Muscle of leg (tissue), 11 donors: ENCODE results near the gene JPH3. TPM values are rescaled to one million over a fixed set of nuclear protein-coding genes. Genes with fewer than 3 reads are reported as not detected.

ENCODE experiments used
- DNase-seq: peaks from one replicate; pipeline ENCODE4 v3.0.0; 2013
- H3K27ac ChIP-seq: one replicate; pipeline ENCODE4 v1.5.1; 2013; ENCODE audit warnings: mild to moderate bottlenecking, low read length, control low read depth
- H3K27me3 ChIP-seq: one replicate; pipeline ENCODE4 v1.6.1; 2013; ENCODE audit warnings: low read length; ENCODE audit not compliant: control insufficient read depth, insufficient read depth
- H3K36me3 ChIP-seq: one replicate; pipeline ENCODE4 v1.6.1; 2013; ENCODE audit warnings: low read length; ENCODE audit not compliant: control insufficient read depth, insufficient read depth
- H3K4me1 ChIP-seq: one replicate; pipeline ENCODE4 v1.6.1; 2013; ENCODE audit warnings: low read length; ENCODE audit not compliant: control insufficient read depth, insufficient read depth
- H3K4me3 ChIP-seq: one replicate; pipeline ENCODE4 v1.5.1; 2013; ENCODE audit warnings: low read length, control low read depth
- H3K9me3 ChIP-seq: replicated peaks from 2 replicates; pipeline ENCODE4 v1.6.1; 2013; ENCODE audit warnings: low read depth, low read length; ENCODE audit not compliant: control insufficient read depth
- WGBS: methylation state at CpG from one replicate; pipeline ENCODE4 v1.1.5; 2013; ENCODE audit warnings: missing lambda C conversion rate; ENCODE audit not compliant: insufficient coverage; 5-methylcytosine and 5-hydroxymethylcytosine counted together
- polyA plus RNA-seq, 8 donors: library from polyadenylated mRNA; unstranded; fragments of 120-200 nt; gene quantifications; one replicate each; pipeline versions ENCODE4 v1.2.1 to v1.2.3, GENCODE V29; 2013; ENCODE audit warnings: inconsistent platforms in 1 of 8, low replicate concordance in 1 of 8; ENCODE audit not compliant: insufficient read length in 8 of 8, insufficient read depth in 1 of 8
- total RNA-seq: library from RNA; stranded (reverse); fragments of 120-200 nt; gene quantifications from one replicate; pipeline ENCODE4 v1.2.4, GENCODE V29; 2013

Gene JPH3
- total and polyA plus RNA-seq, 9 donors = 0.15 to 1.4 (median 0.33) TPM

DNA sequence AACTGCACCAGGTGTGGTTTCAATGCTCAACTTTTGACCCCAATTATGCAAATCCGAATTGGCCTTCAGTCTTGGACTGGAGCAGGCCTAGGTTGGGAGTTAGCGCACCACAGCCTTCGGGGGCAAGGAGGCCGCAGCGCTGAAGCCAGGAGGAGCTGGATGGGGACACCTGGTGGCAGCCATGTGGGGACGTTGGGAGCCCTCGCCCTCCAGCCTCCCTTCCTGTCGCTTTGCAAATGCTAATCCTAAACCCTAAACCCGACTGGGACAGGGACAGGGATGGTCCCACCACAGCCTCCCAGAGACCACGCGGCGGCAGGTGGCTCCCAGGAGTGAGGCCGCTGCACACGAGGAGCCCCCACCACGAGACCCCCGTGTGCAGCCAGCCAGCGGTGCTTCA, 104.8 kb downstream of the JPH3 start:
- DNase-seq = no peak
- no peak overlapping the region for H3K27ac ChIP-seq
- no peak overlapping the region for H3K4me3 ChIP-seq
- H3K4me1 ChIP-seq = peaks cover 12% of the 10 kb centered on the region
- H3K36me3 ChIP-seq = peaks cover 71% of the 10 kb centered on the region
- 92% methylated on average over 13 of the region's 17 CpGs for WGBS
- H3K9me3 ChIP-seq = no peaks in the 10 kb centered on the region
- H3K27me3 ChIP-seq = no peaks in the 10 kb centered on the region

DNA sequence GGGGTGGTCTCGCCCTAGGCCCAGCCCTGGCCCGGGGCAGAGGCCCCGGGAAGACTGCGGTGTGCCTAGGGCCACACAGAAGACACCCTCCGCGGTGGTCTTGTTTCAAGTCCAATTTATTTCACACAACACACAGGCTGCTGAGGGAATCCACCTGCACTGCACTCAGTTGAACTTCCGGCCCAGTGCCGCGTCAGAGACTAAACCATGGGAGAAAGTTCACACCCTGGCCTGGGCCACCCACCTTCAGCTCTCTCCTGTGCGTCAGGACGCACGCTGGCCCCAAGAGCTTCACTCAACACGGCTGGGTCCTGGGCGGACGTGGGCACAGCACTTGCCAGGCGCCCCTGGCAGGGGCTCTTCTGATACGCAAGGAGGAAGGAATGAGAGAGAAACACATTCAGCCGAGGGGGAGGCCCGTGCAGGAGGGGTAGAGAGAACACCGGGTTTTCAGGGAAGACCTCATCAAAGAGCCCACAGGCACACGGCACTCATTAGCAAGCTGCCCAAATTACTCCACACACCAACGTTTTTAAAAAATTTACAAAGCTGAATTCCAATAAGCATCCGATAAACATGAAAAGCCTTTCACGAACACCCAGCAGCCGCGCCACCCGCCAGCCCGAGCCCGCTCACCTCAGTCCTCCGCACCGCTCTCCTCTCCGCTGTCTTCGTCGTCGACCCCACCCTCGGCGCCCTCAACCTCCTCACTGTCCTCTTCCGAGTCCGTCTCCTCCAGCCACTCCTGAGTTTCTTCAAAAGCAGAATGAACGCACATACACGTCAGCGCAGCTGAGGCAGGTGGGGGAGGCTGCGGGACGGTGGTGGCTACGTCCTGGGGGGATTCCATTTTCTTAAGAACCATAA, 105.6 kb downstream of the JPH3 start:
- Histone ChIP-seq H3K27ac (no peak overlapping the region), H3K9me3 (no peaks in the 10 kb centered on the region), H3K27me3 (no peaks in the 10 kb centered on the region), H3K36me3 (peaks cover 66% of the 10 kb centered on the region), H3K4me1 (peaks cover 7% of the 10 kb centered on the region), H3K4me3 (no peak overlapping the region)
- WGBS = 84% methylated on average over 35 of the region's 45 CpGs
- DNase-seq = no peak

DNA sequence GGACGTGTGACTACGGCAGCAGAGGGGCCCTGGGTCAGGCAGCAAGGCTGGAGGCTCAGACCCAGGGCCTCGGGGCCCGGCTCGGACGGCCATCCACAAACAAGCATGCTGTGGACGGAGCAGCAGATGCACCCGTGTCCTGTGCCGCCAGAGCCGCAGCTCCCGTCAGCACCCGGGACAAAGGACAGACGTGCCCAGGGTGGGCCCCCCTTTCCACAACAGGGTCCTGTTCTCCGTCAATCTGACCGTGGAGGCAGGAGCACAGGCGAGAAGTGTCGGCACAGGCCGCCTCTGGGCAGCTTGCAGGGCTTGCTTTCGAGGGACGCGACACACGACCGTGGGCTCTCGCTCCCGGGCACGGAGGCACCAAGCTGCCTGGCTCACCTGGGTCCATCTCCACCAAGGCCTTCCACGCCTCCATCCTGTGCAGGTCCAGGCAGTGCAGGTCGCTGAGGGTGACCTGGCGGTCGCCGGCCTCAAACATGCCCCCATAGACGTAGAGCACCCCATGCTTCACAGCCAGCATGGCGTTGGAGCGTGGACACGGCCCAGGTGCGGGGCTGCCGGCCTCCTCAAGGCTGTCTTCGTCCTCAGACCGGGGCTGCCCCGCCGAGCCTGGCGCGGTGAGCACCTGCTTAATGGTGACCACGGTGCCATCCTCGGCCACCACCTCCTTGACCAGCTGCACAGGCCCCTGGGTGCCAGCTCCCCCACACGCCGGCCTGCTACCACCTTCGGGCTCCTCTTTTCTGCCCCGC, 106.8 kb downstream of the JPH3 start:
- no peak for DNase-seq
- no peak overlapping the region for H3K4me3 ChIP-seq
- WGBS = 92% methylated on average over 48 of the region's 49 CpGs
- H3K4me1 ChIP-seq = no peaks in the 10 kb centered on the region
- no peak overlapping the region for H3K27ac ChIP-seq
- H3K36me3 ChIP-seq = peaks cover 62% of the 10 kb centered on the region
- no peaks in the 10 kb centered on the region for H3K9me3 ChIP-seq
- H3K27me3 ChIP-seq = no peaks in the 10 kb centered on the region

DNA sequence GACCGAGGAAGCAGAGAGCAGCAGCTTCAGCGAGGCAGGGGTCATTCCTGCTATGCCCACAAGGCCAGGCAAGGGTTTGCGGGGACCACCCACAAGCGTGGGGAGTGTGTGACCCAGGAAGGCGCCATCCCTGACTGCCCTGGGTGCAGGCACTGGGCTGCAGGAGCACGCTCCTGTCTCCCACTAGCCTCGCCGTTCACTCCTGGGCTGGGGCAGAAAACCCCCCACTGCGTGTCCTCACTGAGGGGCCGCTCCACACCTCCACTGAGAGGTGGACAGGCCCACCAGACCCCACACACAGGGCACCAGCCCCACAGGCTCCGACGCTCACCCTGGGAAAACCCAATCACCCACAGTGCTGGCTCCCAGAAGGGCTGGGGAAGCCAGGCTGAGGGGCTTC, 107.4 kb downstream of the JPH3 start:
- Histone ChIP-seq H3K4me3 (no peak overlapping the region), H3K9me3 (no peaks in the 10 kb centered on the region), H3K36me3 (peaks cover 68% of the 10 kb centered on the region), H3K4me1 (no peaks in the 10 kb centered on the region), H3K27ac (no peak overlapping the region), H3K27me3 (no peaks in the 10 kb centered on the region)
- no peak for DNase-seq
- 96% methylated on average over 12 of the region's 12 CpGs for WGBS

- Histone ChIP-seq H3K36me3 (peaks cover 75% of the 10 kb centered on the region), H3K4me1 (no peaks in the 10 kb centered on the region), H3K9me3 (no peaks in the 10 kb centered on the region), H3K27ac (no peak overlapping the region), H3K27me3 (no peaks in the 10 kb centered on the region), H3K4me3 (no peak overlapping the region)
- 93% methylated on average over 10 of the region's 12 CpGs for WGBS
- no peak for DNase-seq
Observed at GRCh38 chr16:87710887-87711286, 108.6 kb downstream of the JPH3 start.

GRCh38 chr16:87712184-87712762, 110.0 kb downstream of the JPH3 start:
- DNase-seq = no peak
- H3K4me3 ChIP-seq = no peak overlapping the region
- WGBS = 85% methylated on average over 10 of the region's 14 CpGs
- no peaks in the 10 kb centered on the region for H3K27me3 ChIP-seq
- no peak overlapping the region for H3K27ac ChIP-seq
- H3K9me3 ChIP-seq = no peaks in the 10 kb centered on the region
- H3K4me1 ChIP-seq = no peaks in the 10 kb centered on the region
- peaks cover 75% of the 10 kb centered on the region for H3K36me3 ChIP-seq

- H3K9me3 ChIP-seq = no peaks in the 10 kb centered on the region
- no peaks in the 10 kb centered on the region for H3K4me1 ChIP-seq
- WGBS = 83% methylated on average over 11 of the region's 19 CpGs
Observed at GRCh38 chr16:87713451-87714229, 111.3 kb downstream of the JPH3 start.

GRCh38 chr16:87715231-87715630, 112.9 kb downstream of the JPH3 start:
- no peak overlapping the region for H3K27ac ChIP-seq
- DNase-seq = no peak
- no peaks in the 10 kb centered on the region for H3K27me3 ChIP-seq
- no peaks in the 10 kb centered on the region for H3K4me1 ChIP-seq
- no peaks in the 10 kb centered on the region for H3K9me3 ChIP-seq
- WGBS = 89% methylated on average over 8 of the region's 16 CpGs
- no peak overlapping the region for H3K4me3 ChIP-seq
- H3K36me3 ChIP-seq = peaks cover 55% of the 10 kb centered on the region

More at GRCh38 chr16:87713451-87714229, 111.3 kb downstream of the JPH3 start:
- DNase-seq = no peak
- Histone ChIP-seq H3K36me3 (peaks cover 68% of the 10 kb centered on the region), H3K27me3 (no peaks in the 10 kb centered on the region), H3K4me3 (no peak overlapping the region), H3K27ac (no peak overlapping the region)

DNA sequence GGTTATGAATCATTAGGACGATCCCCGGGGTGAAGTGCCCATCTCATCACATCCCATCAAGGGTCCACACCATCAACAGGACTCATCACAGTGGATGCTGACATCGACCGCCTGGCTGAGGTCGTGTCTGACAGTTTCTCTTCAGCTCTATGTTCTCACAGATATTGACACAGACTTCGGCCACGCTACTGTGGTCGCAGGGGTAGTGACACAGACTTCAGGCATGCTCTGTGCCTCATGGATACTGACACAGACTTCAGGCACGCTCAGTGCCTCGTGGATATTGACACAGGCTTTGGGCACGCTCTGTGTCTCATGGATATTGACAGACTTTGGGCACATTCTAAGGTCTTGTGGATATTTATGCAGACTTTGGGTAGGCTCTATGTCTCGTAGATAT, 113.3 kb downstream of the JPH3 start:
- Histone ChIP-seq H3K9me3 (no peaks in the 10 kb centered on the region), H3K4me1 (no peaks in the 10 kb centered on the region), H3K27me3 (no peaks in the 10 kb centered on the region), H3K36me3 (peaks cover 55% of the 10 kb centered on the region), H3K4me3 (no peak overlapping the region), H3K27ac (no peak overlapping the region)
- DNase-seq = no peak
- WGBS = 98% methylated on average over 11 of the region's 12 CpGs
